ENCODE results near the gene ITPK1.

The ITPK1 gene

DNA sequence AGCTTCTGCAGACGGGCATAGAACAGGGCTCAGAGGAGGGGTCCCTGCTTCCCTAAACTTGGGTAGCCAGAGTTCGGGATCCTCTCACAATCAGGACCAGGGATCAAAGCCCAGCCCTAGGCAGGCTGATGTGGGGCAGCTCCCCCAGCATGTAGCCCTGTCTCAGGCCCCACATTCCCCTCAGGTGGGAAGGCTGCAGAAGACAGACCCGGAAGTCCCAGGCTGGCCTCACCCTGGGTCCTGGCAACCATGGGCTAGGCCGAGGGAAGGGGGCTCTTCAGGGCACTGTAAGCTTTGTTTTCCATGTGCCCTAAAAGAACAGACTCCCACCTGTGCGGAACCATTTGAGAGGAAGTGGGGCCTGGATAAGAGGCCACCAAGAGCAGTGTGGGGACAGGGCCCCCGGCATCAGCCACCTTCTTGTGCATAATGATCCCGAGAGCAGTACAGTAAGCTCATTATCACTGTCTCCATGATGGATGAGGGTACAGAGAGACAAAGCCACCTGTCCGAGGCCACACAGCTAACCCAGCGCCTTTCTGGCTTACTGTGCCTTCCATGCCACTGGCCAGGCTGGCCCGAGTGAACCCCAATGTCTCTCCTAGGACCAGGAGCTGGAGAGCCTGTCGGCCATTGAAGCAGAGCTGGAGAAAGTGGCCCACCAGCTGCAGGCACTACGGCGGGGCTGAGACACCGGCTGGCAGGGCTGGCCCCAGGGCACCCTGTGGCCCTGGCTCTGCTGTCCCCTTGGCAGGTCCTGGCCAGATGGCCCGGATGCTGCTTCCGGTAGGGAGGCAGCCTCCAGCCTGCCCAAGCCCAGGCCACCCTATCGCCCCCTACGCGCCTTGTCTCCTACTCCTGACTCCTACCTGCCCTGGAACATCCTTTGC lies 181.3 kb downstream of the ITPK1 start:
- no peak for ATAC-seq
- no peak for DNase-seq

DNA sequence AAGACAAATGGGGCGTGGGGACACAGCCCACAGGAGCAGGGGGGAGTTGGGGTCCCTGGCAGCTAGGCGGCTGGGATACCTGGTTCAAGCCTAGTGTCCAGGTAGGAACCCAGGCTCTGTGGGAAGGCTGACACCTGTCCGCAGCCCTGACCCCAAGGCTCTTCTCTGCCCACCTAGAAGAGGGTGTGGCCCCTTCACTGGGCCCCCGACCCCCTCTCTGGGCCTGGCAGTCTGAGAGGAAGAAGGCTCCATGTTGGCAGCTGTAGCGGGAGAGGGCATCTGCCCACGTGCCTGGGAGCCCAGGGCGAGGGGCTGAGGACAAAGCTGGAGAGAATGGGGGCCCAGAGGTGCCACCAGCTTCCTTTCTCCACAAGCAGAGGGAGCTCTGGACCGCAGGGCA lies 182.2 kb downstream of the ITPK1 start:
- no peak for DNase-seq

GRCh38 chr14:92932448-92933395 lies 183.0 kb downstream of the ITPK1 start:
- ATAC-seq, result no peak
- DNase-seq, result no peak

More for the DNA sequence above, 182.2 kb downstream of the ITPK1 start:
- ATAC-seq, result no peak

DNA sequence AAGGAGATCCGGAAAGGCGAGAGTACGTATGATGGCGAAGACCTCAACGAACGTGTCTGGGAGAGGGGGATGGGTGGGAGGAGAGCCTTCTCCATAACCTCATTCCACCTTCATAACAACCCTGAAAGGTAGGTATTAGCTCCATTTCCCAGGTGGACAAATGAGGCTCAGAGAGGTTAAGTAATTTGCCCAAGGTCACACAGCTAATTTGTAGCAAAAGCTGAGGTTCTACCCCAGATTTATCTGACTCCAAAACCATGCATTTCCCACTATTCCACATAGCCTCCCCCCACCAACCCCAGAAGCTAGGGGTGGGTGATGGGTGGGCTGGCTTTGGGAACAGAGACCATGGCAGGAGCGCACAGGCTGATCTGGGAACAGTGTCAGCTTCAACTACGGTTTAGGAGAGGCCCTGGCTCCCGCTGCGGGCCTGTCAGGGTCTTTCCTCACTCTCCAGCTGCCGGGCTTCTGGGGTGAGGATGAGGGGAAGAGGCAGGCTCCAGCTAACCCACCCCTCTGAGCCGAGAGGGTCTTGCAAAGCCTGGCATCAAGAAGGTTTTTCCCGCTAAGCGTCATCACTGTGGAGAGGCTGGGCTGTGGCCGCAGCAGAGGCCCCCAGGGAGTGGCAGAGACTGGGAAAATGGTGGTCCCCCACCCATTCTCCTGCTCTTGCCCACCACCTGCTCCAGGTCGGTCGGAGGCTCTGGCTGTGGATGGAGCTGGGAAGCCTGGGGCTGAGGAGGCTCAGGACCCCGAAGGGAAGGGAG lies 183.9 kb downstream of the ITPK1 start:
- DNase-seq (no peak), ATAC-seq (no peak)

- ATAC-seq, result no peak
- DNase-seq, result no peak
Measured at GRCh38 chr14:92930737-92931602, 184.8 kb downstream of the ITPK1 start.

GRCh38 chr14:92929689-92930608 lies 185.8 kb downstream of the ITPK1 start:
- ATAC-seq (no peak), DNase-seq (no peak)

- DNase-seq (no peak), ATAC-seq (no peak)
Measured at GRCh38 chr14:92928961-92929688, 186.6 kb downstream of the ITPK1 start.

GRCh38 chr14:92928258-92928629 lies 187.5 kb downstream of the ITPK1 start:
- ATAC-seq, result no peak

DNA sequence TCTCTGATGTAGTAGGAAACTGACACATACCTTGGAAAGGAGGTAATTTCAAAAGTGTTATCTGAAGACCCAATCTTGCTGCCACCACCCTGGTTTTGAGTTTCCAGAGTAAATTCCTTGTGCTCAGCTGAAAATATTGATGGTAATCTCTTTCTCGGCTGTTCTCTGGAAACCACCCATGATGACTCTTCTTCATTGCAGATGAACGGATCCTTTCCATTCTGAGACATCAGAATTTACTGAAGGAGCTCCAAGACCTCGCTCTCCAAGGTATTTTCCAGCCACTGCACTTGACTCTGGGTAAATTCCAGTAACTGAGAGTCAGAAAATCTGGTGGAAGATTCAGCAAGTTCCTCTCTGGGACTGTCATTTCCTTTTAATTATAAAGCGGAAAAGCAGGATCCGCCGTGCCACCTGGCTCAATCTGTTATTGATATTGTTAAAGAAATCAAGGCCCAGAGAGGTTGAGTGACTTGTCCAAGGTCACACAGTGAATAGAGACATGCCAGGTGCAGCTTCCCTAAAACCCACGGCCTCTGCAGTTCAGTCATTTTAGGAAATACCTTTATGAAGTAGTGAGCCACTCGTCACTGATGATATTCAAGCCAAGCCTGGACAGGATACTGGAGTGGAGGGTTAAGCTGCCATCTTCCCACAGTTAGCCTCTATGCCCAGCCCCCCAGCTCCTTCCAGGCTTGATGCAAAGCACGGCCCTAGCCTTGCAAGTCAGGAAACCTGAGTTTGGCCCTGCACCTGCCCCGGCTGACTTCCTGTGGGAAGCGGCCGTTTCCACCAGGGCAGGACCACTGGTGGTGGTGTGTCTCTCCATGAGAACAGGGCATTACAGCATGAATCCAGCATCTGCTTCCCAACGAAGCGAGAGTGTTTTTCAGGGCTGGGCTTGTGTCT lies 188.1 kb downstream of the ITPK1 start:
- DNase-seq, result no peak
- no peak for ATAC-seq

More at GRCh38 chr14:92928258-92928629, 187.5 kb downstream of the ITPK1 start:
- DNase-seq, result no peak

- no peak for DNase-seq
- no peak for ATAC-seq
Measured at GRCh38 chr14:92926931-92927330, 188.8 kb downstream of the ITPK1 start.

DNA sequence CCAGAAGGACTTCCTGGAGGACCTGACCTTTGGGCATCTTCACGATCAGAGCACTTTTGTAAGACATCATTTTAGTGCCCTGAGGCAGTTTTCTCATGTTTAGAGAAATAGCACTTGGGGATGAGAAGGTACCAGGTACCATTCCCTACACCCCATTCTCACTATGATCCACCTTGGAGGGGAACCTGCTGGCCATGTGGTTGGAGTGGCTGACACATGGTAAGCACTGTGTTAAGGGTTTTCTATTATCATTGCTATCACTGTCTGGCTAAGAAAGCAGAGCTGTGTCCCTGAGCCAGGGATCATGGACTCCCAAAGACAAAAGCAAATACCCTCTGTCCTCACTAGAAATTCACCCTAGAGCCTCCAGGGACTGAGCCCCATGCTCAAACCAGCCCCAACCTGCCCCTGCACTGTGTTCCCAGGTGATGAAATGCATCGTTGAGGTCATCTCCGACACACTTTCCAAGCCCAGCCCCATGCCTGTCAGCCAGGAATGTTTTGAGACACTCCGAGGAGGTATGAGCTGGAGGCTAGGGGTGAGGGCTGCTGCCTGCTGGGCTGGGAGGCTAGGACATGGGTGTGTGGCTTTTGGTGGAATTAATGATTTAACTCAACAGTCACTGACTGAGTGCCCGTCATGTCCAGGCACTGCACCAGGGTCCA lies 189.4 kb downstream of the ITPK1 start:
- DNase-seq (no peak), ATAC-seq (no peak)

DNA sequence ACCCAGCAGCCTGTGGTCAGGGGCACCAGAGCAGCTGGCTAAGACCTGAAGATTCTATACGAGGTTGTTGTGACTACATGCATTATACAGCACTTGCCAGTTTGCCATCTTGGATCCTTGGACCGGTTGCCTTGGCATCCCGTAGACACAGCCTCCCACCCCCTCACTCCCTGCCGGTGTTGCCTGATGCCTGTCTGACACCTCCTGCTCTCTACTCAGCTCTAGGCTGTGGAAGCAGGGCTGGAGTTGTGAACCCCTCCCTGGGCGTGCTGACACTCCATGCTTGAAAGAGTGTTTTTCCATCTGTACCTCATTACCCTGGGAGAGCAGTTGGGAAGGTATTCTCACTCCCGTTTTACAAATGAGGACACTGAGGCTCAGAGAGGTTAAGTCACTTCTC lies 190.3 kb downstream of the ITPK1 start:
- DNase-seq, result no peak
- no peak for ATAC-seq

DNA sequence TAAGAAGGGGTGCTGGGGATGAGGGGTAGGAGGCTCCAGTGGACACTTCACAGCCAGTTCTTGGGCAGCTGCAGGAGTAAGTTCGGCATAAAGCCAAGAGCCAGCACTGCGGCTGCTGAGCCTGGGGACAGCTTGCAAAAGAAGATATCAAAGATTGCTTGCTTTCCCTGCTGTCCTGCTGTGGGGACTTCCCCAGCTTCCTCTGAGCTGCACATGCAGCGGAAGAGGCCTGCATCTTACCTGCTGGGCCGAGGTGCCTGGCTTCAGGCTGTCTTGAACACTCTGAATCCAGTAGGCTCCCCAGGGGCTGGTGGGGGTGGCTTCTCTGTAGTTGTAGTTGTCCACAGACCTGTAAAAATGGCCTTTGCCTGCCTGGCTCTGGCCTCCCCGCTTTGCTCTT lies 191.5 kb downstream of the ITPK1 start:
- no peak for ATAC-seq
- no peak for DNase-seq

DNA sequence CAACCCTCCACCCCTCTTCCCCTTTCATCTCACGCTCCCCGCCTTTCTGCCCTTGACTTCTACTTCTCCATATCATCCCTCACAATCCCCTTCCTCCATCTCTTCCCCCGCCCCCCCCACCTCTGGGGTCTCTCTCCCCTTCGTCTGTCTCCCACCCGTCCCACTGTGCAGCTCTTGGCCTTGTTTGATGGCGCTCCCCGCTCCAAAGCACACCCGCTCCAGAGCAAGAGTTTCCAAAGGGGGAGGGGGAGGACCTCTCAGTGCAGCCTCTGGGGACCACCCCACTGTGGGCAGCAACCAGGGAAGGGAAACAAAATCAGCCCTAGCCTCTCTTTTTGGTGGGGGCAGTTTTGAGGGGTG lies 192.0 kb downstream of the ITPK1 start:
- DNase-seq, result no peak
- no peak for ATAC-seq

GRCh38 chr14:92922883-92923743 lies 192.6 kb downstream of the ITPK1 start, which contains the start of gene CHGA:
Gene CHGA (plus strand): TSS chr14:92923150. CDS start chr14:92923360, 210 bp downstream.
- peak; percentile 48 for ATAC-seq
- peak; percentile 61 for DNase-seq

DNA sequence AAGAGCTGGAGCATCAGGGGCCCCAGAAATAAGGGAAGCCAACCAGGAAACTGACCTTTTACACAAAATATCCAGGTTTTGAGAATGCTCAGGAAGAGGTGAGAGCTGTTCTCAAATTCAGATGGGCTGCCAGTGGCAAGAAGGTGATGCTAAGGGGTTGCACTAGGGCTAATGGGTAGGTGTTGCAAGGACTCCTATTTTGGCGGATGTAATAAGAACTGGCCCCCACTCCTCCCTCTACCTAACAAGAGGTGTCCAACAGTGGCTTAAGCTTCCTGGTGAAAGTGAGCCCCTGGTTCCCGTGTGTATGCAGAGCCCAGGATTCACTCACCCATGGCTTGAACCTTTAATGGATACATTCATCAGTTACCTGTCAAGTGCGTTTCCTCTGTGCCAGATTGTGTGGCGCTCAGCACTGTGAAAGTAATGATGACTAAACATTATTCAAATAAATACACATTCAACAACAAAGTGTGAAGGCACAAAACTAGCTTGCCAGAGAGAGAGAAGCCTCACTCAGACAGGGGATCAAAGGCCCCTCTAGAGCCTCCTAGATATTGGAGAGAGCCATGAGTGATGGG lies 193.5 kb downstream of the ITPK1 start:
- no peak for ATAC-seq
- no peak for DNase-seq

Measured in stimulated activated naive CD8-positive, alpha-beta T cell treated with anti-CD3 and anti-CD28 coated beads, Interleukin-15, Interleukin-2, amounts not matched to agents 100 U/mL and 50 U/mL, for 24 hours (primary cell).